Activated T-cell treated with anti-CD3 and anti-CD28 coated beads for 1 hour (primary cell): Measurements from ENCODE around the gene CUL5.
"Not testable (repeated sequence)": the region's sequence is repeated elsewhere in the genome, so short reads cannot be mapped to it uniquely, and the experiment has no call there.

Experiments
- DNase-seq: peaks from one replicate; pipeline ENCODE4 v3.0.0-alpha.2; 2020; ENCODE audit warnings: low read depth

The CUL5 gene

GRCh38 chr11:108025387-108026080 is 16.8 kb downstream of the CUL5 start:
- DNase-seq: no peak

- no peak for DNase-seq
Measured at GRCh38 chr11:108027057-108027456, 18.4 kb downstream of the CUL5 start.

- DNase-seq: not testable (repeated sequence)
Measured at GRCh38 chr11:108028822-108029441, 20.2 kb downstream of the CUL5 start.

GRCh38 chr11:108031604-108032003 is 22.9 kb downstream of the CUL5 start:
- DNase-seq: not testable (repeated sequence)

GRCh38 chr11:108032800-108033199 is 24.1 kb downstream of the CUL5 start:
- DNase-seq: no peak

- no peak for DNase-seq
Measured at GRCh38 chr11:108034034-108034433, 25.3 kb downstream of the CUL5 start.

- no peak for DNase-seq
Measured at GRCh38 chr11:108034952-108035351, 26.3 kb downstream of the CUL5 start.

GRCh38 chr11:108035690-108036089 is 27.0 kb downstream of the CUL5 start:
- no peak for DNase-seq

GRCh38 chr11:108037211-108037610 is 28.5 kb downstream of the CUL5 start:
- no peak for DNase-seq

GRCh38 chr11:108037636-108038035 is 28.9 kb downstream of the CUL5 start:
- no peak for DNase-seq

GRCh38 chr11:108048269-108048668 is 39.6 kb downstream of the CUL5 start:
- no peak for DNase-seq

GRCh38 chr11:108062336-108062735 is 53.6 kb downstream of the CUL5 start:
- DNase-seq: no peak

- no peak for DNase-seq
Measured at GRCh38 chr11:108063410-108063809, 54.7 kb downstream of the CUL5 start.

GRCh38 chr11:108069947-108070346 is 61.2 kb downstream of the CUL5 start:
- DNase-seq: no peak

GRCh38 chr11:108084811-108085210 is 76.1 kb downstream of the CUL5 start:
- DNase-seq: no peak

GRCh38 chr11:108085672-108086071 is 77.0 kb downstream of the CUL5 start:
- no peak for DNase-seq

GRCh38 chr11:108092134-108092533 is 83.4 kb downstream of the CUL5 start:
- DNase-seq: no peak

GRCh38 chr11:108093128-108093904 is 84.6 kb downstream of the CUL5 start:
- no peak for DNase-seq

GRCh38 chr11:108097179-108097578 is 88.5 kb downstream of the CUL5 start:
- DNase-seq: no peak

GRCh38 chr11:108101090-108101775 is 92.5 kb downstream of the CUL5 start:
- no peak for DNase-seq

- DNase-seq: no peak
Measured at GRCh38 chr11:108111126-108111525, 102.4 kb downstream of the CUL5 start.

- no peak for DNase-seq
Measured at GRCh38 chr11:108112057-108112456, 103.4 kb downstream of the CUL5 start.
